Activated CD8-positive, alpha-beta memory T cell treated with anti-CD3 and anti-CD28 coated beads for 1 hour (primary cell): Measurements from ENCODE around the gene DNAJC22.

Source experiments
- DNase-seq, 2 donors: peaks; one replicate each; pipeline ENCODE4 v3.0.0-alpha.2; 2020; ENCODE audit warnings: low read depth in 1 of 2; ENCODE audit errors: extremely low read depth in 1 of 2

DNAJC22 gene

DNA sequence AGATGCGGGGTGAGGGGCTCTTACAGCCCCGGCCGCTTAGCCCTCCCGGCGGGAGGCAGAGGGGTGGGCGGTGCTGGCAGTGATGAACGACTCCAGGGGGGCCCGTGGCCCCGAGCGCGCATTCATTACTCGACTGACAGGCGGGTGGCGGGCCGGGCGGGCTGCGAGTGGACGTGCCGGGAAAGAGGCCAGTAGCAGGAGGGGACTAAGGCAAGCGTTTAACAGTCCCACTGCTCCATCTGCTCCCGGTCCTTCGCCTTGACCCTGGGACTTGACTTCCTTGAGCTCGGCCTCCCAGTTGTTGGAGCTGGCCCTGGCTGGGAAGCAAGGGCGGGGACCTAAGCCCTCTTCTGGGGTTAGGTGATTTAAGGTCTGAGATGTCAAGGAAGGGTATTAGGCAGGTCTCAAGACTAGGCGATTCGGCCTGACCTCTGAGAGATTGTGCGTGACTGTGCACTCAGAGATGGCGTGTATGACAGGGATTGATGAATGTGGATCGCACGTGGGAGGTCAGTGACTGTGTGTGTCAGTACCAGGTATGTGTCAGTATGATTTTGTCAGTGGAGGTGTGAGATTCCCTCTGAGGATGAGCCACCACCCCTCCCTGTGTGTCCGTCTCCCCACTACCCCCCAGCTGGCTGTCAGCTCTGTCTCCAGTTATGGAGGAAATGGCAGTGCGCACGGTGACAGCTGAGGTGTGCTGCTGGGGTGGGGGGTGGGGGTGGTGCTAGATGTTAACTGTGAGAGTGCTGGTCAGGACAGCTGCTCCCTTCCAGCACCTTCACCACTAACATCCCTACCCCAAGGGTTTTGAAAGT lies 3.6 kb upstream of the DNAJC22 start:
- no peak for DNase-seq

DNA sequence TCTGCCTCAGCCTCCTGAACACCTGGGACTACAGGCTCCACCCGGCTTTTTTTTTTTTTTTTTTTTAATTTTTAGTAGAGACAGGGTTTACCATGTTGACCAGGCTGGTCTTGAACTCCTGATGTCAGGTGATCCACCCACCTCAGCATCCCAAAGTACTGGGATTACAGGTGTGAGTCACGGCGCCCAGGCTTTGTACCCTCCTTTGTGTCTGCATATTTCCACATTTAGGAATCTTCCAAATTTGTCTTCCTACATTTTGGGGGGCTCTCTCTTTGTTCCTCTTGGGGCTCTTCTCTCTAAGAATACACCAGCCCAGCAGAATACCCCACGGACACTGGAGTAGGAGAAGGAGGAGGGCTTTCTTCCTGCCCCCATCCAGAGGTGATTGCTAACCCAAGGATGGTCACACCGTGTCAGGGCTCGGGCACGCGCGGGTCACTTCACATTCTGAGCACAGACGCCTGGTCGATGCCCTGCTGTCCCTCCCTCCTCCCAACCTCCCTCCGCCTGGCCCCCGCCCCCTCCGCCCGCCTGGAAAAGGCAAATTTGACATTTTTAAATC lies 2.1 kb upstream of the DNAJC22 start:
- no peak for DNase-seq

DNA sequence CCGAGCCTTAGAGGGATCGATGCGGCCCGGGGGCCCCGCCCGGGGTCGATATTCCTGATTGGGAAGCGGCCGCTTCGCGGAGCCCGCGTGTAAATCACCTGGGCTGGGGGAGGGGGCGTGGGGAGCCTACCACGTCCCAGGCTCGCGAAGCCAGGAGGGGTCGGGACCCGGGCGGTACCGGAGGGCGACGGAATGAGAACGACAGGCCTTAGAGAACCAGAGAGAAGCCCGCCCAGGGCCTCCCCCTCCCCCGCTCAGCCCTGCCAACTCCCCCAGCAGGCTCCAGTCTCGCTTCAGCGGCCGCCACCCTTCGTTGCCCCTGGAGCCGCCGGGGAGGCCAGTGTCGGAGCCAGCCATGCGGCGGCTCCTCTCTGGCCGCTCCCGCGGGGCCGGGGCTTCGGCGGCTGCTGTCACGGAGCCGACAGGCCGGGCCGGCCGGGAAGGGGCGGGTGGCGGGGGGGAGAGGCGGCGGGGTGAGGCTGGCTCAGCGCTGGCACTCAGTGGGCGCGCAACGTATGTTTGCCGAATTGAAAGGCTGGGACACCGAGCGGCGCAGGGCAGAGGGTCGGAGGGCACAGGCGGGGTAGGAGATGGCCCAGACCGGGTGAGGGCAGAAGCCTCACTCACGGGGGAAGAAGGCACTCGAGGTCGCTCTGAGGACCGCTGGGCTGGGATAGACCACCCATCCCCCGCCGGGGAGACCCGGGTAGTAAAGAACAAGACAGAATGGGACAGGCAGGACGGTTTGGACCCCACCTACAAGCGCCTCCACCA lies 1.4 kb upstream of the DNAJC22 start:
- DNase-seq = no peak

DNA sequence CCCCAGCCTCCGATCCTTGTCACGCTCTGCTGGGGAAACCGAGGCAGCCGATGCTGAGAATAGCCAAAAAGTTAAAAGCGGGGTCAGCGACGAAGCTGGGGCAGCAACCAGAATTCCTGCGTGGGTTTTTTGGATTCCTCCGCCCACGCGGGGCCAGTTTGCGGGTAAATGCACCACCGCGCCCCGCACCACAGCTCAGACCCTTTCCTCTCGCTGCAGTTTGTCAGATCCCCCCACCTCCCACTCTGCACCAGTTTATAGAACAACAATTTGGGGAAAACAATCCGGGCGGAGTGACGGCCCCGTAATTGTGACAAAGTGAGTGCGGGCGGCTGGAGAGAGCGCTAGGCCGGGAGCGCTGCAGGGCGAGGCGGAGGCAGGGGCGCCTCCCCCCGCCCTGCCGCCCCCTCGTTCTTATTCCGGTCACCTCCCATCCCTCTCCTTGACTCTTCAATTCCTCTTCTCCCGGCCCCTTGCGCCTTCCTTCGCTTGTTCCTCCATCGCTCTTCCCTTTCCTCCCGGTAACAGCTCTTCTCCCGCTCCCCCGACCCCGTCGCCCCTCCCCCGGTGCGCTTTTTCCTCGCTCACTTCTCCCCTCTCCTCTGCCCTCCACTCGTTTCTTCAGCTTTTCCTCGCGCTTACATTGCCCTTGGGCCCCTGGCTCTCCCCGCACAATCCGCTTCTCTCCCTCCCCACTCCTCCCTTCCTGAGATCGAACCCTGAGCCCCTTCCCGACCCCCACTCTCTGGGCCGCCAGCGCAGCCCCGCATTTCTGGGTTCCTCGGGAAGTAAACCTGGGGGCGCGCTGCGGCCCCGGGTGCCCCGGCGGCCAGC lies 646 bp upstream of the DNAJC22 start:
- no peak for DNase-seq

DNA sequence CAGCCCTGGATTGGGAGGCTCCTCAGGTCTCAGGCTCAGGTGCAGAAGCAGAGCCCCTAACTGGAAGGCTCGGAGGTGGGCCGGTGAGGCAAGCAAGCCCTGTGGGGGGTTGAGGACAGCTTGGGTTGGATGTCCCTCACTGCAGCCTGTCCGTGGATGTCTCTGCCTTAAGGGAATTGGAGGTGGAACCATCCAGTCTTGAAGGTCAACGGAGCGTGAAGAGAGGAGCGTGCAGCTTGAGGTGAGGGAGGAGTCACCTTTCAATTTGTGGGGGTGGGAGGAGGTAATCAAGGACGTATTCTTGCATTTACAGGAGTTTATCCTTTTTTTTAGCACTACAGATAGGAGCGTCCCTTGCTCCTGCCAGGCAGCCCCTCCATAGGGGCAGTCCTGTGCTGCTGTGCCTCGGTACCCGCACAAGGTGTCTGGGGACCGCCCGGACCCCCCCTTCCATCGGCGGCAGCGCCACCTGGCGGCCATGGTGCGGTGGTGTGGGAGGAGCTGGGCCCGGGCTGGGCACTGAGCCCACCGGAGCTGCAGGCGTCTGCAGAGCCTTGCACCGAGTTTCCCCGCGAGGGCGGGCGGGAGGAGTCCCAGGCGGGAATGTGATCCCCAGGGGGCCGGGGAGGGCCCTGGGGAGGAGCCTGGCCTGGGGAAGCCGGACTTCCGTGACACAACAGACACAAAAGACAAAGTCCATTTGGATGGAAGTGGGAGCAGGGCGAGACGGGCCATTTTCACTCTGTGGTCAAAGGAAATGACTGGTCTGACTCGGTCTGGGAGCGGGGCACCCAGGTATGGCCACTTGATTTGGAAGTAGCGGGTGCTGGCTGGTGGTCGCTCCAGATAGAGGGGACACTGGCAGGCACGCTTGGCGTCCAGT lies 864 bp downstream of the DNAJC22 start:
- DNase-seq = peak; percentile 36 to 78

DNA sequence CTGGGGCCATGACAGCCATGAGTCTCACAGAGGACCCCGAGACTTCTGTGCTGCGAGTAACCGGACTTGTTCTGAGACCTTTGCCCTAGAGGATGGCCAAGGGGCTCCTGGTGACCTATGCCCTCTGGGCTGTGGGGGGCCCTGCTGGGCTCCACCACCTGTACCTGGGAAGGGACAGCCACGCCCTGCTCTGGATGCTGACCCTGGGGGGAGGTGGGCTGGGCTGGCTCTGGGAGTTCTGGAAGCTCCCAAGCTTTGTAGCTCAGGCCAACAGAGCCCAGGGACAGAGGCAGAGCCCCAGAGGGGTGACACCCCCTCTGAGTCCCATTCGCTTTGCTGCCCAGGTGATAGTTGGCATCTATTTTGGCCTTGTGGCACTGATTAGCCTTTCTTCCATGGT lies 2.1 kb downstream of the DNAJC22 start:
- DNase-seq = no peak

DNA sequence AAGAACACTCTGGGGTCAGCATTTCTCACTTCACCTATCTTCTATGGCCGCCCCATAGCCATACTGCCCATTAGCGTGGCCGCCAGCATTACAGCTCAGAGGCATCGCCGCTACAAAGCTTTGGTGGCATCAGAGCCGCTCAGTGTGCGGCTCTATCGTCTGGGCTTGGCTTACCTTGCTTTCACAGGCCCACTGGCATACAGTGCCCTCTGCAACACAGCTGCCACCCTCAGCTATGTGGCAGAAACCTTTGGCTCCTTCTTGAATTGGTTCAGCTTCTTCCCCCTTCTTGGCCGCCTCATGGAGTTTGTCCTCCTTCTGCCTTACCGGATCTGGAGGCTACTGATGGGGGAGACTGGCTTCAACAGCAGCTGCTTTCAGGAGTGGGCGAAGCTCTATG lies 2.6 kb downstream of the DNAJC22 start:
- no peak for DNase-seq

DNA sequence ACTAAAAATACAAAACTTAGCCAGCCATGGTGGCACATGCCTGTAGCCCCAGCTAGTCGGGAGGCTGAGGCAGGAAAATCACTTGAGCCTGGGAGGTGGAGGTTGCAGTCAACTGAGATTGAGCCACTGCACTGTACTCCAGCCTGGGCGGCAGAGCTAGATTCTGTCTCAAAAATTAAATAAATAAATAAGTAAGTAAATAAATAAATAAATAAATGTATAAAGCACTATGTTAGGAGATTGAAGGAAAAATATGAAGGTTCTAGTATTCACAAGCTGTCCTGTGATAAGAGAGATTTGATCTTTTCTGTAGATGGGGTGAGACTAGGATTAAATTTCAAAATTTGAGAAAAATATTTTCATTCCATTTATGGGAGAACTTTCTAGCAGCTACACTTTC lies 5.7 kb downstream of the DNAJC22 start:
- no peak for DNase-seq

DNA sequence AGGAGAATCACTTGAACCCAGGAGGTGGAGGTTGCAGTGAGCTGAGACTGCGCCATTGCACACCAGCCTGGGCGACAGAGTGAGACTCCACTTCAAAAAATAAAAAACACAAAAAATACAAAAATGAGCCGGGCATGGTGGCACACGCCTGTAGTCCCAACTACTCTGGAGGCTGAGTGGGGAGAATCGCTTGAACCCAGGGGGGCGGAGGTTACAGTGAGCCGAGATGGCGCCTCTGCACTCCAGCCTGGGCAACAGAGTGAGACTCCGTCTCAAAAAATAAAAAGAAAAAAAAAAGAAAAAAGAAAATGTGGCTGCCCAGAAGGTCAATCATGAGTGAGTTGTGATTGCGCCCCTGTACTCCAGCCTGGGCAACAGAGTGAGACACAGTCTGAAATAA lies 9.2 kb downstream of the DNAJC22 start:
- DNase-seq = no peak

DNA sequence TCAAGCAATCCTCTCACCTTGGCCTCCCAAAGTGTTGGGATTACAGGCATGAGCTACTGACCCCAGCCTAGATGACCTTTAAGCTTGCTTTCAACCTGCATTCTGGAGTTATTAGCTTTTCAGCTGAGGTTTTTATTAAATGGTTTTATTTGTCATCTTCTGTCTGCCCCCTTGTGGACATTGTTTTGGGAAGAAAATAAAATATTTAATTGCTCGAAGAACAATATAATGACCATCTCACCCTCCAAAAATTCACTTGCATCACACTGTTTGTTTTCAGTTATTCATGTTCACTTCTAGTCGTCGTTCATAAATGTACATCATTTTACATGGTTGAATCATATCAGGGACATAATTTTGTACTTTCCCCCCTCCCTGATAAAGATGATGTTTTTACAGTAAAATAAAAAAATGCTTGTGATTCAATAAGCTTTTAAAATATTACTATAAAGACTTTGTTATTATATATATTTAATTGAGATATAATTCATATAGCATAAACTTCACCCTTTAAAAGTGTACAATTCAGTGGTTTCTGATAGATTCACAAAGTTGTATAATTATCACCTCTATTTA lies 10.5 kb downstream of the DNAJC22 start:
- no peak for DNase-seq

DNA sequence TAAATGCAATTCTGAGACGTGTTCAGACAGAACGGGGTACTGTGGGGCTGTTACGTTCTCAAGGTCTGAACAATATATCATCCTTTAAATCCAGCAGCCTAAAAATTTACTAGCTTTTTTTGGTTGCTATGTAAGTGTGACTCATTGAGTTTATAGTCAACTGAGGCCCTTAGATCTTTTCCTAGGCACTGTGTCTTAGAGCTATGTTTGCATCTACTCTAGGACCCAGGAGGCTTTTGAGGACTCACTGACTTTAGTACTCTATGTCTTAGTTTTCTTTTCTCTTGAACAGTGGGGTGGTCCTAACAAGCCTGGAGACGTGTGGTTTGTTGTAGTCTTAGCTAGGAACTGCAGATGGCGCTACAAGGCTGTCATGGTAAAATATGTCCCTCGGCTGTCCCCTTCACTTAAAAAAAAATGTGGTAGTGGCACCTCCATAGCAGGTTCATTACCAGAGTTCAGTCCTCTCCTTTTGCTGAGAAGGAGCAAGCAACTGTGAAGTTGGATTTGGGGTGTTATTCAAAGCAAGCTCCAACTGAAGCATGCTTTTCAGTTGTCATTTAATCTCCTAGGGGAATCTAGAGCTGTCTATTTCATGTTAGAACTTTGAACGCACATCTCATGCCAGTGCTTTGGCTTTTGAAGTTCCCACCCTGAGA lies 11.9 kb downstream of the DNAJC22 start:
- DNase-seq = no peak

DNA sequence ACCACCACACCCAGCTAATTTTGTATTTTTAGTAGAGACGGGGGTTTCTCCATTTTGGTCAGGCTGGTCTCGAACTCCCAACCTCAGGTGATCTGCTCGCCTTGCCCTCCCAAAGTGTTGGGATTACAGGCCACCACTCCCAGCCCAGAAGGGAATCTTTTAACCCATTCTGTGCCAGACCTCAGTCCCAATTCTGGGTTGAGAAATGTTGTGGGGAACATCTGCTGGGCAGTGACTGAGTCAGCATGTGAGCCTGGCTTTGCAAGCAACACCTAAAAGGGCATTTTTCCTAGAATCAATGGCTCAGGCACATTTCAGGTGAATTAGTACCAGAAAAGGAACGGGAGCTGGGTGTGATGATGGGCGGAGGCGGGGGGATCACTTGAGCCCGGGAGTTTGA lies 13.0 kb downstream of the DNAJC22 start:
- no peak for DNase-seq

DNA sequence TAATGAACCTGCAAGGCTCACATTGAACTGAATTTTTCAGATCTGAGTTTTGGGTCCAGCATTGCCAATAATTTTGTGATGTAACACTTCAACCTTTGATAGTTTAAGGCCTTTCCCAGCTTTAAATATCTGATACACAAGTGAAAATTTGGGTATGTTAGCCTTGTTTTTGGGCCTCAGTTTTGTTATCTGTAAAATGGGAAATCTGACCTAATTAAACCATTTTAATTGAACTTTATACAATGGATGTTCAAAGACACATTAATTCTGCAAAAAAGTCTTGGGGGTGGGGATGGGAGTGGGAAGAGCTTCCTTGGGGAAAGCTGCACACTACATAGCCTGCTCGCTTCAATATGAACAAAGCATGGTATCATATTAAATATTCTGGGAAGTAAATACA lies 15.4 kb downstream of the DNAJC22 start:
- DNase-seq = no peak

DNA sequence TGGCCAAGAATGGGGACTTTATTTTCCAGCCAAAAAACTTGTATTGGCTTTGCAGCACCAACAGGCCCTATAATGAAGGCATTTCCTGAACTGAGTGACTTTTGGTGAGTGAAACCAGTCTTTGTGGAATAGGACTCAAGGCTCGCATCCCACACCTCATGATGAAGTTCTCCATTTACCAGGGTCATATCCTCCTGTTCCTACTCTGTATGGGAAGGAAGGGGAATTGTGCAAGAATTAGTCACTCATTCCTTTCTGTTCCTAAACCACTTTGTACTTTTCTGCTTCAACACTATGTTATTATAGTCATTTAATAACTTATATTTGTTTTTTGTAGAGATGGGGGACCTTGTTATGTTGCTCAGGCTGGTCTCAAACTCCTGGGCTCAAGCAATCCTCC lies 18.3 kb downstream of the DNAJC22 start:
- no peak for DNase-seq

DNA sequence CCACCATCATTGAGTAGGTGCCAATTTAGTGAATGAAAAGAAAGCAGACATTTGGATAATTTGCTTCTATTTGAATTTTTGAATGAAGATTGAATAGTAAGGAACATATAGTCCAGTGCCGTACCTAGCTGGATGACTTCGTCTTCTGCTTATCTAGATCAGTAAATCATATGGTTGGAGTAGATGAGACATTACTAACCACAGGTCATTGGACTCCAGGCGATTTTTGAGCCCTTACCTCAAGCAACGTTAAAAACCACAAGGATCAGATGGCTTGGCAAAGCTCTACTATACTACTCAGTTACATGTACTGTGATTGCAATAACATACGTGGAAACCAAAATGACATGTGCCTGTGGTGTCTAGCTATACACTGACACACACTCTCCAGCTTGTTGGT lies 18.9 kb downstream of the DNAJC22 start:
- DNase-seq = no peak

DNA sequence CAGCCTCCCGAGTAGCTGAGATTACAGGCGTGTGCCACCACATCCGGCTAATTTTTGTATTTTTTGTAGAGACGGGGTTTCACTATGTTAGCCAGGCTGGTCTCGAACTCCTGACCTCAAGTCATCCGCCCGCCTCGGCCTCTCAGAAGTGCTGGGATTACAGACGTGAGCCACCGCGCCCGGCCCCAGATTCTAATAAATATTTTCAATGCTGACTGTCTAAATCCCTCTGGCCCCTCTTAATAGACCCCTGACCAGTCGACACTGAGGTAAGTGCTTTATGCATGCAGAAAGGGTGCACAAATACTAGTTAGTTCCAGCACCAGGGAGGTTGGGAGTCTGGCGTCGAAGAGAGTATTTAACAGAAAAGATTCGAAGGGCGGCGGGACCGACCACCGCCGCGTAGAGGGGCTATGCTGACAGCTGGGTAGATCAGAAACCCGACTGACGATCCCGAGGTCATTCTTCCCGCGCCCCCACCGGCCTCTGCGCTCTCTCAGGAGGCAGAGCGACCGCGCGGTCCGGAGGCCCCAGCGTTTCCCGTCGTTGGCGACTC lies 19.5 kb downstream of the DNAJC22 start:
- DNase-seq = no peak

DNA sequence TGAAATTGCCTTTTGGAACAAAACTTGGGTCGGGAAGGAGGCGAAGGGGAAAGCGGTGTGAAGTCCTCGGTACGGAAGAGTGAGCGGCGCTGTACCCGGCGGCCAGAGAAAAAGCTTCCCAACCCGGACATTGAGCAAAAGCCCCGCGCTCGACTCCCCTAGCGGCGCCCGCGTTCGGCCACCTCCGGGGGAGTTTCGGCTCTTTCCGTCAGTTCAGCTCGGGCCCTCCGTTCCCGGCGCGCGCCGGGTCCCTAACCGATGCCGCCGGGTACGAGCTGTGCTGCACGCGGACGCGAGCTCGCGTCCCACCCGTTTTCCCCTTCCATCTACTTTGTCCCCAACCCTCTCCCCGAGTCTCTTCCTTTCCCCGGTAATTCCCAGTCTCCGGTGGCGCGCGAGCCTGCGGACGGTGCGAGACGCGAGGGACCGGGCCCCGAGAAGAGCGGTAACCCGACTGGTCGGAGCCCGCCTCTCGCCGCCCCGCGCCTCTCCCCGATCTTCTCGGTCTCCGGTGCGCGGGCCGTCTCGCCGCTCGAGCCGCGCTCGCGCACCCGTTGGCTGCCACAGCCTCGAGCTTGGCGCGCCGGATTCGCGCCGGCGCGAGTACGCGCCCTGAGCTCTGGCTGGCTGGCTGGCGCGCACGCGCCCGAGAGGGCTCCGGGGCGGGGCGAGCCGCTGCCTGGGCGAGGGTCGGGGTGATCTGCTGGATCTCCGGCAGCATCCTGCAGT lies 20.1 kb downstream of the DNAJC22 start:
- peak; percentile 53 to 76 for DNase-seq
